DND-41 (cell line): Measurements from ENCODE around the gene GALNT6.

ENCODE experiments used
- ATAC-seq: fragments of 200-7000 bp; cut with Tn5 transposase; 3 replicates; pipeline ENCODE4 v1.9.1; 2021; ENCODE audit warnings: low read depth; ENCODE audit not compliant: insufficient read depth
- DNase-seq: peaks from one replicate; pipeline ENCODE4 v3.0.0-alpha.2; 2020
- H2AFZ ChIP-seq: 2 replicates; pipeline ENCODE4 v1.6.0; 2012; ENCODE audit warnings: low read depth, low read length
- H3K27ac ChIP-seq: 2 replicates; pipeline ENCODE4 v1.5.1; 2012; ENCODE audit warnings: low read length, inconsistent platforms
- H3K27me3 ChIP-seq: fragments of 200-600 bp; sonication (generic); 2 replicates; pipeline ENCODE4 v1.6.0; 2012; ENCODE audit warnings: low read length, mild to moderate bottlenecking, inconsistent platforms; ENCODE audit not compliant: insufficient read depth, poor library complexity
- H3K36me3 ChIP-seq: 2 replicates; pipeline ENCODE4 v1.5.1; 2012; ENCODE audit warnings: low read length, inconsistent platforms; ENCODE audit not compliant: insufficient read depth
- H3K4me1 ChIP-seq: 2 replicates; pipeline ENCODE4 v1.5.1; 2012; ENCODE audit warnings: mild to moderate bottlenecking, low read length; ENCODE audit not compliant: insufficient read depth
- H3K4me2 ChIP-seq: 2 replicates; pipeline ENCODE4 v1.6.0; 2012; ENCODE audit warnings: mild to moderate bottlenecking, moderate library complexity, low read length, inconsistent platforms; ENCODE audit not compliant: insufficient read depth
- H3K4me3 ChIP-seq, 2 experiments: fragments of 200-600 bp in 1 of 2; shearing (Covaris generic) in 1 of 2; 2 replicates each; pipeline ENCODE4 v1.5.1; 2012 to 2016; ENCODE audit warnings: inconsistent platforms in 2 of 2, low read length in 2 of 2, mild to moderate bottlenecking in 2 of 2, low read depth in 1 of 2, moderate library complexity in 1 of 2
- H3K79me2 ChIP-seq: 2 replicates; pipeline ENCODE4 v1.6.0; 2012; ENCODE audit warnings: low read length, inconsistent platforms; ENCODE audit not compliant: insufficient read depth
- H3K9ac ChIP-seq: 2 replicates; pipeline ENCODE4 v1.6.0; 2012; ENCODE audit warnings: low read depth, mild to moderate bottlenecking, inconsistent platforms, low read length, moderate library complexity
- H3K9me3 ChIP-seq: 2 replicates; pipeline ENCODE4 v1.5.1; 2012; ENCODE audit warnings: low read length, moderate library complexity, mild to moderate bottlenecking, inconsistent platforms; ENCODE audit not compliant: insufficient read depth, severe bottlenecking
- H4K20me1 ChIP-seq: 2 replicates; pipeline ENCODE4 v1.6.0; 2012; ENCODE audit warnings: low read length; ENCODE audit not compliant: insufficient read depth
- CTCF ChIP-seq: IDR thresholded peaks from 2 replicates; pipeline ENCODE4 v1.5.1; 2012; ENCODE audit warnings: borderline replicate concordance, low read length, moderate library complexity, mild to moderate bottlenecking; ENCODE audit not compliant: poor library complexity, severe bottlenecking; ENCODE audit errors: extremely low read depth
- EZH2 ChIP-seq: IDR thresholded peaks from 3 replicates; pipeline ENCODE4 v1.6.1; 2012; ENCODE audit warnings: borderline replicate concordance, low read depth, mild to moderate bottlenecking, moderate library complexity, low read length, inconsistent platforms; ENCODE audit not compliant: severe bottlenecking

The GALNT6 gene

GRCh38 chr12:51393676-51394545, 2.7 kb upstream of the GALNT6 start:
- TF ChIP-seq EZH2: no peak
- no peak for TF ChIP-seq CTCF
- peak overlapping the region; percentile 15; the same call in 1 of the 2 replicates for H3K9ac ChIP-seq
- H3K4me1 ChIP-seq: peaks cover 65% of the 10 kb centered on the region
- no peaks in the 10 kb centered on the region for H4K20me1 ChIP-seq
- peak overlapping the region; percentile 95 for H3K4me2 ChIP-seq
- no peaks in the 10 kb centered on the region for H3K27me3 ChIP-seq
- no peaks in the 10 kb centered on the region for H3K9me3 ChIP-seq
- peak overlapping the region in 1 of 2 experiments; percentile 18; a peak in 1 of 4 replicates for H3K4me3 ChIP-seq
- no peak overlapping the region for H2AFZ ChIP-seq
- H3K27ac ChIP-seq: peak overlapping the region; percentile 52
- H3K79me2 ChIP-seq: peaks cover 27% of the 10 kb centered on the region
- peak; percentile 72 for DNase-seq
- 0 out of 2 replicates have a peak, but pooled peaks cover 3% of the 10 kb centered on the region for H3K36me3 ChIP-seq
- peak; percentile 45 for ATAC-seq

- H3K4me2 ChIP-seq: peak overlapping the region; percentile 95
- DNase-seq (peak; percentile 72), ATAC-seq (0 out of 3 replicates have a peak, but pooled peaks have one; percentile 11)
- H3K4me1 ChIP-seq: peaks cover 77% of the 10 kb centered on the region
- peak overlapping the region in 1 of 2 experiments; percentile 90; a peak in 3 of 4 replicates for H3K4me3 ChIP-seq
- H3K27ac ChIP-seq: peak overlapping the region; percentile 58
- H3K27me3 ChIP-seq: no peaks in the 10 kb centered on the region
- no peaks in the 10 kb centered on the region for H3K9me3 ChIP-seq
- 0 out of 2 replicates have a peak, but pooled peaks cover 3% of the 10 kb centered on the region for H3K36me3 ChIP-seq
- TF ChIP-seq CTCF (no peak), EZH2 (no peak)
- peaks cover 31% of the 10 kb centered on the region for H3K79me2 ChIP-seq
- H3K9ac ChIP-seq: peak overlapping the region; percentile 75
- H4K20me1 ChIP-seq: no peaks in the 10 kb centered on the region
- H2AFZ ChIP-seq: peak overlapping the region; percentile 30; the same call in 1 of the 2 replicates
Observed at GRCh38 chr12:51392556-51393237, 1.5 kb upstream of the GALNT6 start.

- TF ChIP-seq CTCF (no peak), EZH2 (no peak)
- H3K4me2 ChIP-seq: peak overlapping the region; percentile 95
- H3K4me3 ChIP-seq: peak overlapping the region; percentile 59 to 90; a peak in 3 of 4 replicates
- peaks cover 95% of the 10 kb centered on the region for H3K4me1 ChIP-seq
- no peak; the same call in 2 of the 3 replicates for ATAC-seq
- H3K9me3 ChIP-seq: no peaks in the 10 kb centered on the region
- peak overlapping the region; percentile 90 for H2AFZ ChIP-seq
- H3K36me3 ChIP-seq: 0 out of 2 replicates have a peak, but pooled peaks cover 3% of the 10 kb centered on the region
- no peak for DNase-seq
- no peaks in the 10 kb centered on the region for H3K27me3 ChIP-seq
- H3K79me2 ChIP-seq: peaks cover 39% of the 10 kb centered on the region
- peak overlapping the region; percentile 94 for H3K27ac ChIP-seq
- H3K9ac ChIP-seq: peak overlapping the region; percentile 75
- H4K20me1 ChIP-seq: no peaks in the 10 kb centered on the region
Observed at GRCh38 chr12:51390891-51391282, 319 bp downstream of the GALNT6 start.
